AG10803 (cell line): ENCODE results near the gene SOCS2.

Source experiments
- DNase-seq: peaks from one replicate; pipeline ENCODE4 v3.0.0; 2010; ENCODE audit warnings: low read depth
- H3K4me3 ChIP-seq: 2 replicates; pipeline ENCODE4 v1.5.1; 2011; ENCODE audit warnings: mild to moderate bottlenecking, low read length, control low read depth
- CTCF ChIP-seq: conservative IDR thresholded peaks from 2 replicates; pipeline ENCODE4 v1.5.1; 2011; ENCODE audit warnings: mild to moderate bottlenecking, low read length, control low read depth, inconsistent platforms

Gene SOCS2

GRCh38 chr12:93536766-93537488 lies 35.5 kb upstream of the SOCS2 start:
- no peak for TF ChIP-seq CTCF
- DNase-seq: peak; percentile 38
- H3K4me3 ChIP-seq: no peak overlapping the region

GRCh38 chr12:93537769-93538168 lies 34.7 kb upstream of the SOCS2 start:
- no peak for TF ChIP-seq CTCF
- no peak overlapping the region for H3K4me3 ChIP-seq
- DNase-seq: no peak

- peak; percentile 17 for DNase-seq
- TF ChIP-seq CTCF: no peak
- no peak overlapping the region for H3K4me3 ChIP-seq
These were observed 32.7 kb upstream of the SOCS2 start for GRCh38 chr12:93539821-93540220.

- peak; percentile 45 for DNase-seq
- H3K4me3 ChIP-seq: no peak overlapping the region
- TF ChIP-seq CTCF: no peak
These were observed 32.0 kb upstream of the SOCS2 start for GRCh38 chr12:93540466-93540865.

- no peak overlapping the region for H3K4me3 ChIP-seq
- no peak for TF ChIP-seq CTCF
- DNase-seq: peak; percentile 9
These were observed 30.8 kb upstream of the SOCS2 start for GRCh38 chr12:93541578-93542225.

GRCh38 chr12:93547778-93548177 lies 24.7 kb upstream of the SOCS2 start:
- no peak for TF ChIP-seq CTCF
- no peak overlapping the region for H3K4me3 ChIP-seq
- DNase-seq: no peak

GRCh38 chr12:93549174-93549573 lies 23.3 kb upstream of the SOCS2 start:
- no peak for TF ChIP-seq CTCF
- DNase-seq: no peak
- H3K4me3 ChIP-seq: no peak overlapping the region
